BLaER1 (cell line): ENCODE data around the gene LSG1.

ENCODE experiments used
- H3K27ac ChIP-seq: shearing (Covaris generic); formaldehyde crosslinking; 2 replicates; pipeline ENCODE4 v1.8.1; 2022
- H3K27me3 ChIP-seq: shearing (Covaris generic); formaldehyde crosslinking; 2 replicates; pipeline ENCODE4 v1.8.1; 2022
- H3K36me3 ChIP-seq: shearing (Covaris generic); formaldehyde crosslinking; 2 replicates; pipeline ENCODE4 v1.8.1; 2022
- H3K4me1 ChIP-seq: shearing (Covaris generic); formaldehyde crosslinking; 2 replicates; pipeline ENCODE4 v1.8.1; 2022
- H3K4me2 ChIP-seq: shearing (Covaris generic); formaldehyde crosslinking; 2 replicates; pipeline ENCODE4 v1.8.1; 2022
- H3K4me3 ChIP-seq: shearing (Covaris generic); formaldehyde crosslinking; 2 replicates; pipeline ENCODE4 v1.8.1; 2022
- H3K9ac ChIP-seq: shearing (Covaris generic); formaldehyde crosslinking; 2 replicates; pipeline ENCODE4 v1.8.1; 2022
- H3K9me3 ChIP-seq: shearing (Covaris generic); formaldehyde crosslinking; 2 replicates; pipeline ENCODE4 v1.8.1; 2022
- H4K20me1 ChIP-seq: shearing (Covaris generic); formaldehyde crosslinking; 2 replicates; pipeline ENCODE4 v1.8.1; 2022
- Cebpa-rat ChIP-seq: shearing (Covaris generic); IDR thresholded peaks from 2 replicates; pipeline ENCODE4 v1.8.1; 2022

LSG1 gene

GRCh38 chr3:194661374-194661773 lies 10.6 kb downstream of the LSG1 start:
- peaks cover 86% of the 10 kb centered on the region for H3K36me3 ChIP-seq
- H3K27me3 ChIP-seq = no peaks in the 10 kb centered on the region
- peak overlapping the region; percentile 43; the same call in 1 of the 2 replicates for H3K9ac ChIP-seq
- no peak overlapping the region for H3K4me3 ChIP-seq
- H3K9me3 ChIP-seq = no peaks in the 10 kb centered on the region; the same call in 1 of the 2 replicates
- H3K4me2 ChIP-seq = peak overlapping the region; percentile 57
- H3K27ac ChIP-seq = no peak overlapping the region; the same call in 1 of the 2 replicates
- peaks cover 32% of the 10 kb centered on the region for H3K4me1 ChIP-seq
- TF ChIP-seq Cebpa-rat = no peak
- H4K20me1 ChIP-seq = peaks cover 23% of the 10 kb centered on the region; the same call in 1 of the 2 replicates

DNA sequence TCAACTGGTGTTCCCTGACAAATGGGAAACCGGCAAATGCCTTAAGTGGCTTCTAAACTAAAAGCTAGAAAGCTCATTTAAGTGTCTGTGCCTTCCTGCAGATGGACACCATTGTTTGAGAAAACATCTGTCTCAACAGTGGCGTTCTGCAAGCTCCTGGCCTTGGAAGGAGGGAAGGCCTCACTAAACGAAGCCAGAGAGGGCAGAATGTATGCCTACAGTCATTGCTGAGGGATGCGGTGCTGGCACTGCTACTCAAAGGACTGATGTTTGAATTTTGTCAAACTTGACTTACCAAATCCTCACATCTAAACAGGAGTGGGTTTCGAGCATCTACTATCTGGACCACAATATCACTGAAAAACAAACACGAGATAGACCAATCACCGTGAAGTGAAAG lies 12.2 kb downstream of the LSG1 start:
- Histone ChIP-seq H3K4me2 (no peak overlapping the region), H3K27me3 (no peaks in the 10 kb centered on the region), H4K20me1 (peaks cover 23% of the 10 kb centered on the region; the same call in 1 of the 2 replicates), H3K36me3 (peaks cover 75% of the 10 kb centered on the region), H3K9me3 (no peaks in the 10 kb centered on the region; the same call in 1 of the 2 replicates), H3K27ac (no peak overlapping the region), H3K4me1 (peaks cover 32% of the 10 kb centered on the region), H3K9ac (no peak overlapping the region), H3K4me3 (no peak overlapping the region)
- no peak for TF ChIP-seq Cebpa-rat

- Histone ChIP-seq H3K4me2 (no peak overlapping the region), H3K27me3 (no peaks in the 10 kb centered on the region), H3K9me3 (no peaks in the 10 kb centered on the region; the same call in 1 of the 2 replicates), H3K36me3 (peaks cover 75% of the 10 kb centered on the region), H3K4me3 (no peak overlapping the region), H4K20me1 (peaks cover 23% of the 10 kb centered on the region; the same call in 1 of the 2 replicates), H3K4me1 (peaks cover 32% of the 10 kb centered on the region), H3K27ac (no peak overlapping the region), H3K9ac (no peak overlapping the region)
- TF ChIP-seq Cebpa-rat = no peak
Observed at GRCh38 chr3:194658477-194659242, 13.3 kb downstream of the LSG1 start.

DNA sequence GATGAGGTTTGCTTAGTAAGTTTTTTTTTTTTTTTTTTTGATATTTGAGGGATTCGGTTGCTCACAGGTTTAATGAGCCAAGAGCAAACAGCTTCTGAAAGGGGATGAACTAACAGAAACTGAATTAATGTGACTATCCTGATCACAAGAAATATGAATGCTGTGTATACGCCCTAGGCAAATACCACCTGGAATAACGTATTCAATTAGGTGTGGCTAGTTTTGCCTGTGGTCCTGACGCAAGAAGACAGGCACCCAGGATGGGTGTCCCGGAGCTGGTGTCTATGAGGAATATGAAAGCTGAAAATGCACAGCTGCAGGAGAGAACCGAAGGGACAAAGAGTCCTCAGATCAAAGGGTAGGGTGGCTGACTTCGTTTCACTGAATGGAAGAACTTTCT lies 14.6 kb downstream of the LSG1 start:
- H3K9ac ChIP-seq = no peak overlapping the region
- peaks cover 18% of the 10 kb centered on the region; the same call in 1 of the 2 replicates for H4K20me1 ChIP-seq
- no peak overlapping the region for H3K4me3 ChIP-seq
- no peak overlapping the region for H3K4me2 ChIP-seq
- peaks cover 24% of the 10 kb centered on the region for H3K4me1 ChIP-seq
- H3K9me3 ChIP-seq = no peaks in the 10 kb centered on the region; the same call in 1 of the 2 replicates
- no peak for TF ChIP-seq Cebpa-rat
- peaks cover 79% of the 10 kb centered on the region for H3K36me3 ChIP-seq
- H3K27me3 ChIP-seq = no peaks in the 10 kb centered on the region
- no peak overlapping the region for H3K27ac ChIP-seq

DNA sequence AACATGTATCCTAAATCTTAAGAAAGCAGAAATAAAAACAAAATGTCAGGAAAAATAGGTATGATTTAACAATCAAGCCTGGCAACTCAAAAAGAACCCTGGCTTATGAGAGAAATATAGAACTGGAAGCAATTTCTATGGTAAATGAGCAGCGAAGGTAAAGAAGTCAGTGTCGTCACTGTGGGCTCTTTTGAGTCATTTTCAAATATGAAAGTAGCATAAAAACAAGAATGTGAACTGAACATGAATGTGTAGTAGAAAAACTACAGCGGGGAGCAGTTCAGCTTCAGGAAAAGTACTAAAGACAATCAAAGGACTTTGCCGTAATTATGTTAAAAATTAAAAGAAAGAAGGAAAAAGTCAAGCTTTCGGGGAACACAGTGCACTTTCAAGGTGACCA lies 17.5 kb downstream of the LSG1 start:
- TF ChIP-seq Cebpa-rat = no peak
- no peak overlapping the region for H3K27ac ChIP-seq

DNA sequence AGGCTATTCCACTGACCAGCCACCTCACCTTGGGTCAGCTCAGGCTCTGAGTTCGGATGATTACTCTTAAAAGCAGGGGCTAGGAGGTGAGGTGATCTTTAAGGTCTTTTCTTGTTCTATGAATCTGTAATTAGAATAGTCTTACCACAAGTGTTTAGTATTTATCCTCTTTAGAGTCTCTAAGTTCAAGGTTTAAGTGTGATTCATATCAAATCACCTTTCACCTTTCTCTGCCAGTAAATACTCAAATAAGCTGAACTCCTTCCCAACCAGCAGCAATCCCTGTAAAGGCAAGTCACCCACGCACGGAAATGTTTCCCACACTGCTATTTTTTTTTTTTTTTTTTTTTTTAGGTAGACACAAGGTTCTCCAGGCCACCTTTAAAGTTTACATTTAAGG lies 24.2 kb downstream of the LSG1 start:
- Histone ChIP-seq H3K4me1 (no peaks in the 10 kb centered on the region), H3K27me3 (no peaks in the 10 kb centered on the region), H4K20me1 (no peaks in the 10 kb centered on the region), H3K4me2 (no peak overlapping the region), H3K9ac (no peak overlapping the region), H3K36me3 (peaks cover 92% of the 10 kb centered on the region), H3K9me3 (no peaks in the 10 kb centered on the region), H3K4me3 (no peak overlapping the region), H3K27ac (no peak overlapping the region)
- TF ChIP-seq Cebpa-rat = no peak

More for the DNA sequence above, 17.5 kb downstream of the LSG1 start:
- no peaks in the 10 kb centered on the region; the same call in 1 of the 2 replicates for H3K9me3 ChIP-seq
- no peaks in the 10 kb centered on the region for H3K27me3 ChIP-seq
- no peak overlapping the region for H3K4me2 ChIP-seq
- H4K20me1 ChIP-seq = no peaks in the 10 kb centered on the region
- peaks cover 84% of the 10 kb centered on the region for H3K36me3 ChIP-seq
- H3K4me1 ChIP-seq = no peaks in the 10 kb centered on the region; the same call in 1 of the 2 replicates
- H3K9ac ChIP-seq = no peak overlapping the region
- H3K4me3 ChIP-seq = no peak overlapping the region

- H3K4me1 ChIP-seq = peaks cover 16% of the 10 kb centered on the region
- no peak overlapping the region for H3K9ac ChIP-seq
- no peaks in the 10 kb centered on the region for H3K9me3 ChIP-seq
- no peak for TF ChIP-seq Cebpa-rat
- no peaks in the 10 kb centered on the region for H3K27me3 ChIP-seq
- H3K27ac ChIP-seq = no peak overlapping the region
- no peak overlapping the region for H3K4me3 ChIP-seq
- H3K36me3 ChIP-seq = peaks cover 70% of the 10 kb centered on the region
- H4K20me1 ChIP-seq = no peaks in the 10 kb centered on the region
- H3K4me2 ChIP-seq = no peak overlapping the region
Observed at GRCh38 chr3:194642769-194643168, 29.2 kb downstream of the LSG1 start.

- Histone ChIP-seq H3K36me3 (peaks cover 54% of the 10 kb centered on the region), H4K20me1 (no peaks in the 10 kb centered on the region), H3K4me1 (peaks cover 16% of the 10 kb centered on the region), H3K9ac (no peak overlapping the region), H3K27me3 (no peaks in the 10 kb centered on the region), H3K9me3 (no peaks in the 10 kb centered on the region), H3K27ac (no peak overlapping the region), H3K4me2 (no peak overlapping the region), H3K4me3 (no peak overlapping the region)
- no peak for TF ChIP-seq Cebpa-rat
Observed at GRCh38 chr3:194640829-194641228, 31.2 kb downstream of the LSG1 start.

DNA sequence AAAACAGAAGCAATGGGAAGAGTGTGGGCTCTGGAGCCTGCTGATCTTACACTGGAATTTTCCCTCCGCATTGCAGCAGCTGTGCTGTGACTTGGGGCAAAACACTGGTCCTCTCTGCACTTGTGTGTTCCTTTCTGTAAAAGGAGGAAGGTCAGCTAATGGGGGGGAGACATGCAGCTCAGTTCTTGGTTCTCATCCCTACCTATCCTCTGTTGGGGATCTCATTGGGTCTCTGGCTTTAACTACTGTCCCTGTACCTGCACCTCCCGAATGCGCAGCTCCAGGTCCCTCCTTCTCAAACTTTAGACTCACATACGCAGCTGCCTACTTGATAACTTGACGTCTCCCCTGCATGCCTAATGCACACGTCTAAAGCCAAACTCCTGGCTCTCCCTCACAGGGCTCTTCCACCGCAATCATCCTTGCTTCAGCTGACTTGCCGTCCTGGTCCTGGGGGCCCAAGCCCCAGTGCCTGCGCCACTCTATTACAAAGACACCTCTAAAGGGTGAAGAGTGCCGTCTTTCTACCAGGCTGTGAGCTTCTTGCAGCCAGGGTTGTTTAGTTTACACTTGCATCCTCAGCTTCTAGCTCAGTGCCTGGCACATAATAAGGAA lies 32.9 kb downstream of the LSG1 start:
- Histone ChIP-seq H3K9ac (no peak overlapping the region), H3K4me2 (peak overlapping the region; percentile 42; the same call in 1 of the 2 replicates), H3K9me3 (no peaks in the 10 kb centered on the region), H4K20me1 (no peaks in the 10 kb centered on the region), H3K27ac (no peak overlapping the region), H3K27me3 (no peaks in the 10 kb centered on the region), H3K36me3 (peaks cover 40% of the 10 kb centered on the region), H3K4me3 (no peak overlapping the region), H3K4me1 (peaks cover 16% of the 10 kb centered on the region)
- no peak for TF ChIP-seq Cebpa-rat
